BLaER1 (cell line): Measurements from ENCODE around the gene B4GALT2.

Experiments
- H3K27ac ChIP-seq: shearing (Covaris generic); formaldehyde crosslinking; 2 replicates; pipeline ENCODE4 v1.8.1; 2022
- H3K27me3 ChIP-seq: shearing (Covaris generic); formaldehyde crosslinking; 2 replicates; pipeline ENCODE4 v1.8.1; 2022
- H3K36me3 ChIP-seq: shearing (Covaris generic); formaldehyde crosslinking; 2 replicates; pipeline ENCODE4 v1.8.1; 2022
- H3K4me1 ChIP-seq: shearing (Covaris generic); formaldehyde crosslinking; 2 replicates; pipeline ENCODE4 v1.8.1; 2022
- H3K4me2 ChIP-seq: shearing (Covaris generic); formaldehyde crosslinking; 2 replicates; pipeline ENCODE4 v1.8.1; 2022
- H3K4me3 ChIP-seq: shearing (Covaris generic); formaldehyde crosslinking; 2 replicates; pipeline ENCODE4 v1.8.1; 2022
- H3K9ac ChIP-seq: shearing (Covaris generic); formaldehyde crosslinking; 2 replicates; pipeline ENCODE4 v1.8.1; 2022
- H3K9me3 ChIP-seq: shearing (Covaris generic); formaldehyde crosslinking; 2 replicates; pipeline ENCODE4 v1.8.1; 2022
- H4K20me1 ChIP-seq: shearing (Covaris generic); formaldehyde crosslinking; 2 replicates; pipeline ENCODE4 v1.8.1; 2022
- Cebpa-rat ChIP-seq: shearing (Covaris generic); IDR thresholded peaks from 2 replicates; pipeline ENCODE4 v1.8.1; 2022

Gene B4GALT2

GRCh38 chr1:43999455-43999854, 20.4 kb downstream of the B4GALT2 start:
- Histone ChIP-seq H4K20me1 (no peaks in the 10 kb centered on the region), H3K36me3 (no peaks in the 10 kb centered on the region), H3K9ac (no peak overlapping the region), H3K9me3 (no peaks in the 10 kb centered on the region), H3K27ac (no peak overlapping the region), H3K4me3 (no peak overlapping the region), H3K27me3 (no peaks in the 10 kb centered on the region), H3K4me1 (peaks cover 31% of the 10 kb centered on the region), H3K4me2 (peak overlapping the region; percentile 14; the same call in 1 of the 2 replicates)
- no peak for TF ChIP-seq Cebpa-rat

GRCh38 chr1:44000122-44000665, 21.2 kb downstream of the B4GALT2 start:
- H3K27me3 ChIP-seq = no peaks in the 10 kb centered on the region
- H4K20me1 ChIP-seq = no peaks in the 10 kb centered on the region
- no peaks in the 10 kb centered on the region for H3K9me3 ChIP-seq
- peaks cover 30% of the 10 kb centered on the region for H3K4me1 ChIP-seq
- no peak overlapping the region for H3K4me2 ChIP-seq
- H3K4me3 ChIP-seq = no peak overlapping the region
- no peak overlapping the region for H3K27ac ChIP-seq
- no peak overlapping the region for H3K9ac ChIP-seq
- H3K36me3 ChIP-seq = no peaks in the 10 kb centered on the region
- no peak for TF ChIP-seq Cebpa-rat

- H3K4me2 ChIP-seq = no peak overlapping the region
- TF ChIP-seq Cebpa-rat = no peak
- H3K27me3 ChIP-seq = no peaks in the 10 kb centered on the region
- no peak overlapping the region for H3K4me3 ChIP-seq
- no peak overlapping the region for H3K27ac ChIP-seq
- H3K9ac ChIP-seq = no peak overlapping the region
- H4K20me1 ChIP-seq = no peaks in the 10 kb centered on the region
- H3K4me1 ChIP-seq = peaks cover 16% of the 10 kb centered on the region
- H3K36me3 ChIP-seq = no peaks in the 10 kb centered on the region
- no peaks in the 10 kb centered on the region for H3K9me3 ChIP-seq
Observed at GRCh38 chr1:44002165-44002564, 23.2 kb downstream of the B4GALT2 start.

GRCh38 chr1:44002606-44003157, 23.7 kb downstream of the B4GALT2 start:
- Histone ChIP-seq H4K20me1 (no peaks in the 10 kb centered on the region), H3K4me2 (no peak overlapping the region), H3K27me3 (no peaks in the 10 kb centered on the region), H3K9me3 (no peaks in the 10 kb centered on the region), H3K36me3 (no peaks in the 10 kb centered on the region), H3K9ac (no peak overlapping the region), H3K4me1 (peaks cover 16% of the 10 kb centered on the region), H3K27ac (no peak overlapping the region), H3K4me3 (no peak overlapping the region)
- no peak for TF ChIP-seq Cebpa-rat

- Histone ChIP-seq H3K27me3 (no peaks in the 10 kb centered on the region), H3K4me3 (no peak overlapping the region), H3K4me2 (no peak overlapping the region)
Observed at GRCh38 chr1:44008259-44008658, 29.2 kb downstream of the B4GALT2 start.

GRCh38 chr1:44010935-44011471, 32.0 kb downstream of the B4GALT2 start:
- no peak for TF ChIP-seq Cebpa-rat
- Histone ChIP-seq H3K4me2 (peak overlapping the region; percentile 54), H3K27me3 (no peaks in the 10 kb centered on the region), H4K20me1 (no peaks in the 10 kb centered on the region), H3K27ac (0 out of 2 replicates have a peak overlapping the region, but pooled peaks have one; percentile 18), H3K4me1 (peaks cover 34% of the 10 kb centered on the region), H3K4me3 (no peak overlapping the region), H3K9ac (no peak overlapping the region), H3K9me3 (no peaks in the 10 kb centered on the region), H3K36me3 (no peaks in the 10 kb centered on the region; the same call in 1 of the 2 replicates)

More at GRCh38 chr1:44008259-44008658, 29.2 kb downstream of the B4GALT2 start:
- no peak overlapping the region for H3K9ac ChIP-seq
- no peak overlapping the region for H3K27ac ChIP-seq
- no peaks in the 10 kb centered on the region; the same call in 1 of the 2 replicates for H3K36me3 ChIP-seq
- TF ChIP-seq Cebpa-rat = no peak
- H3K4me1 ChIP-seq = peaks cover 32% of the 10 kb centered on the region
- H3K9me3 ChIP-seq = no peaks in the 10 kb centered on the region
- no peaks in the 10 kb centered on the region for H4K20me1 ChIP-seq

GRCh38 chr1:44012404-44012803, 33.4 kb downstream of the B4GALT2 start:
- no peak for TF ChIP-seq Cebpa-rat
- H3K27ac ChIP-seq = no peak overlapping the region

GRCh38 chr1:44012941-44013609, 34.1 kb downstream of the B4GALT2 start:
- H3K9me3 ChIP-seq = no peaks in the 10 kb centered on the region
- H3K4me3 ChIP-seq = no peak overlapping the region
- 0 out of 2 replicates have a peak overlapping the region, but pooled peaks have one; percentile 29 for H3K9ac ChIP-seq
- no peaks in the 10 kb centered on the region for H4K20me1 ChIP-seq
- H3K36me3 ChIP-seq = no peaks in the 10 kb centered on the region; the same call in 1 of the 2 replicates
- no peaks in the 10 kb centered on the region for H3K27me3 ChIP-seq
- no peak for TF ChIP-seq Cebpa-rat
- H3K27ac ChIP-seq = no peak overlapping the region
- H3K4me2 ChIP-seq = peak overlapping the region; percentile 54
- peaks cover 34% of the 10 kb centered on the region for H3K4me1 ChIP-seq

More at GRCh38 chr1:44012404-44012803, 33.4 kb downstream of the B4GALT2 start:
- no peaks in the 10 kb centered on the region for H4K20me1 ChIP-seq
- no peaks in the 10 kb centered on the region; the same call in 1 of the 2 replicates for H3K36me3 ChIP-seq
- H3K4me1 ChIP-seq = peaks cover 34% of the 10 kb centered on the region
- H3K9ac ChIP-seq = no peak overlapping the region
- H3K27me3 ChIP-seq = no peaks in the 10 kb centered on the region
- H3K4me2 ChIP-seq = peak overlapping the region; percentile 54
- no peaks in the 10 kb centered on the region for H3K9me3 ChIP-seq
- H3K4me3 ChIP-seq = no peak overlapping the region

GRCh38 chr1:44013949-44014348, 34.9 kb downstream of the B4GALT2 start:
- Histone ChIP-seq H3K4me1 (peaks cover 34% of the 10 kb centered on the region), H3K4me3 (no peak overlapping the region), H3K36me3 (no peaks in the 10 kb centered on the region; the same call in 1 of the 2 replicates), H4K20me1 (no peaks in the 10 kb centered on the region), H3K27me3 (no peaks in the 10 kb centered on the region), H3K27ac (no peak overlapping the region), H3K9ac (no peak overlapping the region), H3K9me3 (no peaks in the 10 kb centered on the region), H3K4me2 (peak overlapping the region; percentile 54; the same call in 1 of the 2 replicates)
- TF ChIP-seq Cebpa-rat = no peak
